HG03469 (cell line): ENCODE measurements around the gene STAC.
"Not testable (repeated sequence)": the region's sequence is repeated elsewhere in the genome, so short reads cannot be mapped to it uniquely, and the experiment has no call there.

Source experiments
- ATAC-seq: cut with Tn5 transposase; IDR thresholded peaks from one replicate; pipeline ENCODE4 v1.9.1; 2021; ENCODE audit warnings: mild to moderate bottlenecking, moderate library complexity, moderate number of reproducible peaks; ENCODE audit not compliant: unreplicated experiment

The STAC gene

DNA sequence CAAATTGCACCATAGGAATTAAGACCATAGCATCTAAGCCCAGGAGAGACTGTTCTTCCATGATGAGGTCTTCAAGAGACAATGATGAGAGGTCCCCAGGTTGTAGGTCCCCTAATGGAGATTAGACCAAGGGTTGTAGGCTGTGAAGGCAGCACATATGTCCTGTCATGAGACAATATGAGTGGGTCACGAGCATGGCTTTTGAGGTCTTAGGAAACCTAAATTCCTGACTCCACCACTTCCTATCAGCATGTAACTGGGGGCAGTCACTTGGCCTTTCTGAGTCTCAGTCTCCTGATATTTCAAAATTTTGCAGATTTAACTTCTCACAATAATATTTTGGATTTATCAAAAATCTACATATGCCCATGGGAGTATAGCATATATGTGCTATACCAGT lies 31.3 kb downstream of the STAC start:
- no peak for ATAC-seq

DNA sequence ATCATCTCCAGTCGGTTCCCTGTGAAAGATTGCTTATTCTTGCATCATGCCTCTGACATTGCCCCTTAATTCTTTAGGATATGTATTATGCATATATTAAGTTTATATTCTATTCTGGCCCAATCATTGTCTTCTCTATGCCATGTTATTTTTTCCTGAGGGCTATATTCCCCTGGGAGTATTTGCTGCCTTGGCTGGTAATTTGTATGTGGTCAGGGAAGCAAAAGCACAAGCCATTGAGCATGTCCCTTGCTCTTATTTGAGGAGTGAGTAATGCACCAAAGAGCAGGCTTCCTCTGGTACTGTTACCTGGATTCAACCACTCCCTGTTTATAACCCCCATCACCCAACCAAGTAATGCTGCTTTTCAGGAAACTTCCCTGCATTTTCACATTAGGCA lies 36.3 kb downstream of the STAC start:
- ATAC-seq: no peak

- ATAC-seq: no peak
Observed at GRCh38 chr3:36417237-36417636, 36.9 kb downstream of the STAC start.

DNA sequence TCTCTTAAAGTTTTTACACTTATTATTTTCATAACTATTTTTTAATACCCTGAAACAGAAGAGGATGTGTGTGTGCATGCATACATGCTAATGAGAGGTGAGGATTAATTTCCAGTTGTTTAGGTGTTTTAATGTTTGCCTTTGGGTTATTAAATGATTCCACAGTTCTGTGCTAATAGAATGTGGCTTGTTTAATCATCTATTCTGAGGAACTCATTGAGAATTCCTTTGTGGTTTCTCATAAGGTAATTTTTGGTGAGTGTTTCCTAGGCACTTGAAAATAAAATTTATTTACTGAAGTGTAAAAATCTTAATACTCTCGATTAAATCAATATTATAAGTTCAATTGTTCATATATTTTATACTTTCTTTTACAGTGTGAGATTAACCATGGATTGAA lies 38.0 kb downstream of the STAC start:
- no peak for ATAC-seq

DNA sequence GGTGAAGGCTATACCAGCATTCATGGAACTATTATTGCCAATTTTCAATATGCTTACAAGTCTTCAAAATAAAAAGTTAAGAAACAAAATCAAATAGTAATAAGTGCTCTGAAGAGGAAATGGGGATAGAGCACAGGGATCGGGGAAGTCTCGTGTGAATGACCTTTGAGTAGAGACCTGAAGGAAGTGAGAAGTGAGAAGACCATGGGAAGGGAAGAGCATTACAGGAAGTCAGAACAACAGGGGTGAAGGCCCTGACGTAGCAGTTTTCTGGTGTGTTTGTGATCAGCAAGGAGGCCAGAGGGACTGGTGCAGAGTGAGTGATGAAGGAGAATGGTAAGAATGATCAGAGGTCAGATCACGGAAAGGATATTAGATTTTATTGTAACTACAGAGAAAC lies 48.1 kb downstream of the STAC start:
- ATAC-seq: no peak

- ATAC-seq: no peak
Observed at GRCh38 chr3:36429986-36430485, 49.7 kb downstream of the STAC start.

DNA sequence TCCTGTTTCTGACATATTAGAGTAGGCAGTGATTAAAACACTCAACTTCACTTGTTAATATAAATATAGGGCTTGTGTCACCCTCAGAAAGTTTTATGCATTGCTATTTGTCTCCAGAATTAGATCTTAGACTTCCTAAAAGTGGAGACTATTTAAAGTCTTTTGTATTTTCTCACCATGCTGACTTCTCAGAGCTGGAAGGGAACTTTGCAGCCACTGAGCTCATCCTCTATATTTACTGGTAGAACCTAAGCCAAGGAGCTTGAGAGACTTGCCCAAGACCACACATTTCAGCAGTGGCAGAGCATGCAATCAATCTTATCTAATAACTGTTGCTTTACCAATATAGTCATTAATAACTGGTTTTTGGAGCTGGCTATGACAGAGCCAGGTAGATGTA lies 53.2 kb downstream of the STAC start:
- no peak for ATAC-seq

- no peak for ATAC-seq
Observed at GRCh38 chr3:36434687-36435426, 54.6 kb downstream of the STAC start.

GRCh38 chr3:36443028-36443686 lies 62.9 kb downstream of the STAC start:
- no peak for ATAC-seq

- ATAC-seq: no peak
Observed at GRCh38 chr3:36444909-36445308, 64.6 kb downstream of the STAC start.

DNA sequence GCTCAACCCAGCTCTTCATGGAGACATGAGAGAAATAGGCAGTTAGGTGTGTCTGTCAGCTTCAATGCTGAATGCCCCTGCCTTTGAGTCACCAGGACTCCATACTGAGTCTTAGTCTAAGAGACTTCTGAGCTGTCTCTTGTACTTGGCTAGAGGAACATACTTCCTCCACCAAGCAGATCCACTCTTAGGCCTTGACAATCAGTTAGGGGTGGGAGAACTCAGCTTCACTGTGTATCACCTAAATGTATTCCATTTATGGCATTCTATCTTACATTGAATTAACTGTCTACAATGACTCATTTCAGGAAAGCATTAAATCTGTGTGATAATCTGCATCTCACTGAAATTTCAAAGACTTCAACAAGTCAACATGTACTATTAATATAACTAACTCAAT lies 66.0 kb downstream of the STAC start:
- ATAC-seq: no peak

- ATAC-seq: no peak
Observed at GRCh38 chr3:36447061-36447460, 66.8 kb downstream of the STAC start.

GRCh38 chr3:36451816-36452215 lies 71.5 kb downstream of the STAC start:
- ATAC-seq: no peak

GRCh38 chr3:36453213-36453612 lies 72.9 kb downstream of the STAC start:
- not testable (repeated sequence) for ATAC-seq

- ATAC-seq: not testable (repeated sequence)
Observed at GRCh38 chr3:36453896-36454295, 73.6 kb downstream of the STAC start.

DNA sequence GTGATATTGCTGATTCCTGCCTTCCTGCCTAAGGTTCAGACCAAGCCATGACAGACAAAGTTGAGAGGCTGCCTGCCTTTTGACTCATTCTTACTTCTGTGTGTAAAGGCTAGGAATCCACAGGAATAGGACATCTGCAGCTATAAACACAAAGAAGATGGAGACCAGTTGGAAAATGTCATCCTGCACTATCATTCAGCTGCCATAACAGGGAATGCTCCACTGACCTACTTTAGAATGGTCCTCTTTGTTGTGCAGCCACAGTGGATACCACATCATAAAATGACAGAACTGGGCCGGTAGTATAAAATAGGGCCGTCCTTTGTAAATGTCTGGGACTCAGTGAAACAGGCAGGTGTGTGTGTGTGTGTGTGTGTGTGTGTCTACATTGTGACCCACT lies 75.1 kb downstream of the STAC start:
- no peak for ATAC-seq

DNA sequence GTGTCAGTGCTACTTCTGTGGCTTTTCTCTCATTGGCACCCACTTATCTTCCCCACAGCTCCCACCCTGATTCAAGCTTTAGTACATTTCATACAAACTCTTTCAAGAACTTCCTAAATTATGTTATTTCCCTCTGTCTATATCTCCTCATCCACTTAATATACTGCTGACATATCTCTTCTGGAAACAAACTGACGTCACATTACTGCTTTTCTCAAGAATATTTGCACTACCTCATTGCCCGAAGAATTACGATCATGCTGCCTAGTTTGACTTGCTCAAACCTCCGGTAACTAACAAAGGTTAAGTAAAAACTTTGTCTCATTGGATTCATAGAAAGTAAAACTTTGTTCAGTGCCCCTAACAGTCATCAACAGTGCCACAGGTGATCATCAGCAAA lies 76.5 kb downstream of the STAC start:
- no peak for ATAC-seq

DNA sequence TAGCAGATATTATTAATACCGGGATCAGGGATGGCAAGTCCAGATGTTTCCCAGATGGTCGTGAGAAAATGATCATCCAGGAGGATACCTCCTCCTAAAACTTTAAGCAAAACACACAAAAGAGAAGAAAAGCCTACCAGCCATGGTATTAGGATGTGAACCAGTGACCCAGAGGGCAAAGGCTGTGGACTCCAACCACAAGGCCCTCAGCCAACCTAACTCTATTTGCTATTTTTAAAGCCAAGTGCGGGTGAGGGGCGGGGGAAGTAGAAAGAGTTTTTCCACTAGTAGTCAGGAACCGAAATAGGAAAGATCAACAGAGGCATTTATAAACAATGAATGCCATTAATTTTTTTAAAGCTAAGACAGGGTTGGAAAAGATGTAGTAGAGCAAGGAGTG lies 77.4 kb downstream of the STAC start:
- no peak for ATAC-seq

- ATAC-seq: no peak
Observed at GRCh38 chr3:36459177-36459576, 78.9 kb downstream of the STAC start.

DNA sequence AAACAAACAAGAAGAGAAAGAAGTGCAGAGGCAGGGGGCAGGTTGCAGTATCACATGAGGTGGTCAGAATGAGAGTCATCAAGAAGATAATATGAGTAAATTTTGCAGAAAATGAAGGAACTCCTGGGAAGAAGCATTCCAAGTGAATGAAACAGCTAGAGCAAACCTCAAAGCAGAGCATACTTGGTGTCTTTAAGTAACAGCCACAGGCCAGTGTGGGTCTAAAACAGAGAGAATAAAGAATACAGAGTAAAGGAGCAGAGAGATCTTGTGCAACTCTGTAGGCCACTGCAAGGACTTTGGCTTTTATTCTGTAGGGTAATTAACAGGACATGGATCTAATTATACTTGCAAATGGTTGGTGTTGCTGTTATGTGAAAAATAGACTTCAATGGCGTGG lies 81.3 kb downstream of the STAC start:
- no peak for ATAC-seq

DNA sequence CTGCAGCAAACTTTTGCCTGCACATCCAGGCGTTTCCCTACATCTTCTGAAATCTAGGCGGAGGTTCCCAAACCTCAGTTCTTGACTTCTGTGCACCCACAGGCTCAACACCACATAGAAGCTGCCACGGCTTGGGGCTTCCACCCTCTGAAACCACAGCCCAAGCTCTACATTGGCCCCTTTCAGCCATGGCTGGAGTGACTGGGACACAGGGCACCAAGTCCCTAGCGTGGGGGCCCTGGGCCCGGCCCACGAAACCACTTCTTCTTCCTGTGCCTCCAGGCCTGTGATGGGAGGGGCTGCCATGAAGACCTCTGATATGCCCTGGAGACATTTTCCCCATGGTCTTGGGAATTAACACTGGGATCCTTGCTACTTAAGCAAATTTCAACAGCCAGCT lies 91.7 kb downstream of the STAC start:
- not testable (repeated sequence) for ATAC-seq

DNA sequence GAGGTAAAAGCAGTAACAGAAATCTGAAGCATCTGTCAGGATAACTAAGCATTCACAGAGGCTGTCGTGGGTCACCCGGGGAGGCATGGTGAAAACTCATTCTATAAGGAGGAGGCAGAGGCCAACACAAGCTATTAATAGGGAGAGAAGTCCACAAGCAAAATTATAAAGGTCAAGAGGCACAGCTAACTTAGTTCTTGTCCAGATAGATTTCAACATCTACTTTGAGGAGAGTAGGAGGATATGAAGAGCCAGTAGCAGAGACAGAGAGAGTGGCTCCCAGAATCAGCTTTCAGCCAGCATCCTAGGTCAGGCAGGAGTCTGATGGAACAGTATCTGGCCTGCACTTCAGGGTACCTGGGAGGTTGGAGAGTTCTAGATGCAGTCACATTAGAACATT lies 95.3 kb downstream of the STAC start:
- ATAC-seq: no peak
